ENCODE data around the gene FBXO17.

Gene FBXO17

GRCh38 chr19:38894968-38895367, 80.6 kb downstream of the FBXO17 start:
- no peak for TF ChIP-seq CTCF (IDR thresholded peaks at IDR 0.05; ENCODE audit: low read depth, low read length)
- no peak overlapping the region for H3K4me3 ChIP-seq (ENCODE audit: low read depth, low read length)

DNA sequence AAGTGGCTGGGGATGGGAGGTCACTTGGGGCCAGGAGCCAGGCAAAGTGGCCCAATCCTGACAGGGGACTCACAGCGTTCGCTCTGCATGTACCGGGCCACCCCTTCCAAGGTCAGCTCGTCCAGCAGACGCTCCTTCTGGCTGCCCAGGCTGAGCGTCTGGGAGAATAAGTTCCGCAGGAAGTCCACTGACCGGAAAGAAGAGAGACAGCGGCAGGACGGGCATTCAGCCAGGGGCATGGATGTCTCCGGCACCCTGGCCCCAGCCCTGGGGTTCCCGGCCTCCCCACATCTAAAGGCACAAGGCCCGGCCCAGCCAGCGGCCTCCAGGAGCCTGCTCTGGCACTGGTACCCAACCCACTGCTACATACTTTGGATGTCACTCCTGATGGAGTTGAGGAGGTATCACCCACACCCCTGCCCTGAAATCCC, 82.2 kb downstream of the FBXO17 start:
- TF ChIP-seq CTCF (IDR thresholded peaks at IDR 0.05; ENCODE audit: low read depth, low read length) = no peak
- no peak overlapping the region for H3K4me3 ChIP-seq (ENCODE audit: low read depth, low read length)

- H3K4me3 ChIP-seq (ENCODE audit: low read depth, low read length) = no peak overlapping the region
- TF ChIP-seq CTCF (IDR thresholded peaks at IDR 0.05; ENCODE audit: low read depth, low read length) = no peak
Observed at GRCh38 chr19:38892841-38893240, 82.7 kb downstream of the FBXO17 start.

GRCh38 chr19:38891771-38892170, 83.8 kb downstream of the FBXO17 start:
- no peak overlapping the region for H3K4me3 ChIP-seq (ENCODE audit: low read depth, low read length)
- TF ChIP-seq CTCF (IDR thresholded peaks at IDR 0.05; ENCODE audit: low read depth, low read length) = no peak
